ENCODE data around the gene OR2V1.

The OR2V1 gene

GRCh38 chr5:181167814-181168488 is 37.0 kb upstream of the OR2V1 start:
- Histone ChIP-seq H3K4me2 (ENCODE audit: low read depth, low read length) (no peak overlapping the region), H3K27me3 (replicated peaks; ENCODE audit: insufficient read depth, low read length) (peaks cover 43% of the 10 kb centered on the region), H3K36me3 (replicated peaks; ENCODE audit: insufficient read depth, low read length) (no peaks in the 10 kb centered on the region), H3K4me3 (ENCODE audit: low read length) (no peak overlapping the region), H4K20me1 (ENCODE audit: insufficient read depth, low read length) (no peaks in the 10 kb centered on the region), H3K79me2 (ENCODE audit: low read length) (no peaks in the 10 kb centered on the region), H2AFZ (ENCODE audit: low read length) (no peak overlapping the region), H3K9ac (ENCODE audit: low read length) (no peak overlapping the region), H3K4me1 (ENCODE audit: low read length) (peaks cover 23% of the 10 kb centered on the region), H3K9me3 (replicated peaks; ENCODE audit: insufficient read depth, low read length) (no peaks in the 10 kb centered on the region), H3K9me2 (replicated peaks; ENCODE audit: insufficient read depth, low read length) (no peaks in the 10 kb centered on the region), H3F3A (ENCODE audit: insufficient read depth, low read length) (peaks cover 3% of the 10 kb centered on the region; the same call in 1 of the 2 replicates), H3K27ac (ENCODE audit: low read length) (no peak overlapping the region)
- TF ChIP-seq EZH2 (optimal IDR thresholded peaks at IDR 0.05; ENCODE audit: low read depth, low read length), result no peak
- peak; percentile 43 for TF ChIP-seq CTCF (IDR thresholded peaks at IDR 0.05; ENCODE audit: low read length)
- no peak for DNase-seq

DNA sequence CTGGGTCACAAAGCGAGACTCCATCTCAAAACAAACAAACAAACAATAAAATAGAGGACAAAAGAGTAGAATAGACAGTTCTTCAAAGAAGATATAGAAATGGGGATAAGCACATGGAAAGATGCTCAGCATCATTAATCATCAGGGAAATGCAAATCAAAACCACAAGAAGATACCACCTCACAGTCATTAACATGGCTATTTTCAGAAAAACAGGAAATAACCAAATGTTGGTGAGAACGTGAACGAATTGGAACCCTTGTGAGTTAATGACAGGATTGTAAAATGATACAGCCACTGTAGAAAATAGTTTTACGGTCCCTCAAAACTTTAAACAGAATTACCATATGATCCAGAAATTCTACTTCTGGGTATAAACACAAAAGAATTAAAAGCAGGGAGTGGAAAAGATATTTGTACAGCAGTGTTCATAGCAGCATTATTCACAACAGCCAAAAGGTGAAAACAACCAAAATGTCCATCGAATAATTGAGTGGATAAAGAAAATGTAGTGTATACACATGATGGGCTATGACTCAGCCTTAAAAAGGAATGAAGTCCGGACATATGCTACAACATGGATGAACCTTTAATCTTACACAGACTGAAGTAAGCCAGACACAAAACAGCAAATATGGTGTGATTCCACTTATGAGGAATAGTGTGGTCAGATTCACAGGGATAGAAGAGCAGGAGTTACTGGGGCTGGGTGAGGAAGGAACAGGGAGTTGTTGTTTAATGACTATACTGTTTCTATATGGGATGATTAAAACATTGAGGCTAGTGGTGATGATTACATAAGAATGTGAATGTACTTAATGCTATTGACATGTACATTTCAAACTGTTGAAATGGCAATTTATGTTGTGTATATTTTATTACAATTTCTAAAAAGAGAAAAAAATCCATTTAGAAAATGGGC is 36.1 kb upstream of the OR2V1 start:
- Histone ChIP-seq H3K9me2 (replicated peaks; ENCODE audit: insufficient read depth, low read length) (no peaks in the 10 kb centered on the region), H2AFZ (ENCODE audit: low read length) (no peak overlapping the region), H3K36me3 (replicated peaks; ENCODE audit: insufficient read depth, low read length) (no peaks in the 10 kb centered on the region), H3K4me2 (ENCODE audit: low read depth, low read length) (no peak overlapping the region), H3K9ac (ENCODE audit: low read length) (no peak overlapping the region), H3K27me3 (replicated peaks; ENCODE audit: insufficient read depth, low read length) (peaks cover 43% of the 10 kb centered on the region), H3K4me1 (ENCODE audit: low read length) (peaks cover 17% of the 10 kb centered on the region; the same call in 1 of the 2 replicates), H3K79me2 (ENCODE audit: low read length) (no peaks in the 10 kb centered on the region), H3K27ac (ENCODE audit: low read length) (no peak overlapping the region), H3K9me3 (replicated peaks; ENCODE audit: insufficient read depth, low read length) (no peaks in the 10 kb centered on the region), H3K4me3 (ENCODE audit: low read length) (no peak overlapping the region), H4K20me1 (ENCODE audit: insufficient read depth, low read length) (no peaks in the 10 kb centered on the region), H3F3A (ENCODE audit: insufficient read depth, low read length) (no peaks in the 10 kb centered on the region)
- TF ChIP-seq EZH2 (optimal IDR thresholded peaks at IDR 0.05; ENCODE audit: low read depth, low read length), result no peak
- TF ChIP-seq EZH2phosphoT487 (IDR thresholded peaks at IDR 0.05; ENCODE audit: low read length), result no peak
- no peak for TF ChIP-seq CTCF (IDR thresholded peaks at IDR 0.05; ENCODE audit: low read length)
- DNase-seq, result no peak

DNA sequence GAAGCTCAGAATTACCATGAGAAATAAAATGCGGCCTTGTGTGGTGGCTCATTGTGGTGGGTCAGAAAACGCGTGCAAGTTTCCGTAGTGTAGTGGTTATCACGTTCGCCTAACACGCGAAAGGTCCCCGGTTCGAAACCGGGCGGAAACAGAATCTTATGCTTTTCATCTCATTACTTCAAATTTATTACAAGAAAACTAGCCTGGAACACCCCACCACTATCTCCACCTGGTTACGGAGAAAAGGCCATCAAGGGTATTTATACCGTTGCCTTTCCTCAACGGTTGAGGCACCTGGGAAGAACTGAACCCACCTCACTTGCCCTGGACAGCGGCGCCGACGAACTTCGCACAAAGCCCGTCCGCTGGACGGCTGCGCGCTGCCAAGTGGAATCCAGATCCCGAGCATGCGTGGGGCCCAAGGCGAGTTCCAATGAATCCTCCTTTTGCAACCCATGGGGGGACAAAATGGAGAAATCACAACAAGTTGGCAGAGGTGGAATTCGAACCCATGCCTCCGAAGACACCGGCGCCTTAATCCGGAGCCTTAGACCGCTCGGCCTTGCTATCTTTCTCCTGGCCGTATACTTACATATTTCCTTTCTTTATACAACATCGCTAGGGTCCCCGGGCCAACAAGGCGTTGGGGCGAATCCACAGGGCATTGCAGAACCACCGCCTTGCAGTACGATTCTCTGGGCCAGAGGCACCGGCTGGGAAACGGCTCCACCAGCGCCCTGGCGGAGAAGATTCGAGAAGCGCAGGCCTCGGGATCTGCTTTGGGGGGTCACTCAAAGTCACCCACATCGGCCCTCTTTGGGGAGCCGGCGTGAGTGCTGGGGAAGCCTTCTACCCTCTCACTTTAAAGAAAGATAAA is 33.3 kb upstream of the OR2V1 start:
- no peak for TF ChIP-seq EZH2 (optimal IDR thresholded peaks at IDR 0.05; ENCODE audit: low read depth, low read length)
- TF ChIP-seq EZH2phosphoT487 (IDR thresholded peaks at IDR 0.05; ENCODE audit: low read length), result no peak
- TF ChIP-seq CTCF (IDR thresholded peaks at IDR 0.05; ENCODE audit: low read length), result no peak
- no peaks in the 10 kb centered on the region for H3K9me3 ChIP-seq (replicated peaks; ENCODE audit: insufficient read depth, low read length)
- H3K79me2 ChIP-seq (ENCODE audit: low read length), result no peaks in the 10 kb centered on the region
- H3F3A ChIP-seq (ENCODE audit: insufficient read depth, low read length), result peaks cover 5% of the 10 kb centered on the region
- H3K4me3 ChIP-seq (ENCODE audit: low read length), result no peak overlapping the region
- DNase-seq, result no peak
- H3K4me1 ChIP-seq (ENCODE audit: low read length), result peaks cover 25% of the 10 kb centered on the region
- no peak overlapping the region for H3K27ac ChIP-seq (ENCODE audit: low read length)
- H3K27me3 ChIP-seq (replicated peaks; ENCODE audit: insufficient read depth, low read length), result peaks cover 29% of the 10 kb centered on the region
- no peaks in the 10 kb centered on the region for H4K20me1 ChIP-seq (ENCODE audit: insufficient read depth, low read length)
- no peaks in the 10 kb centered on the region for H3K36me3 ChIP-seq (replicated peaks; ENCODE audit: insufficient read depth, low read length)
- no peak overlapping the region for H3K4me2 ChIP-seq (ENCODE audit: low read depth, low read length)
- H3K9me2 ChIP-seq (replicated peaks; ENCODE audit: insufficient read depth, low read length), result no peaks in the 10 kb centered on the region
- H3K9ac ChIP-seq (ENCODE audit: low read length), result no peak overlapping the region
- H2AFZ ChIP-seq (ENCODE audit: low read length), result no peak overlapping the region

Data from MM.1S (cell line).